ENCODE results near the gene OSGIN1.

Gene OSGIN1

GRCh38 chr16:83980794-83981193, 27.8 kb downstream of the OSGIN1 start:
- H3K4me3 ChIP-seq (replicated peaks; ENCODE audit: insufficient read depth, low read length): no peak overlapping the region
- no peak for DNase-seq (ENCODE audit: low read depth in 1 of 2, low spot score in 1 of 2)
- no peak for TF ChIP-seq GABPA (IDR thresholded peaks at IDR 0.05; ENCODE audit: low read depth)

GRCh38 chr16:83981799-83982198, 28.8 kb downstream of the OSGIN1 start:
- Histone ChIP-seq H3K4me3 (replicated peaks; ENCODE audit: insufficient read depth, low read length) (no peak overlapping the region), H3K27ac (replicated peaks) (no peak overlapping the region), H3K27me3 (ENCODE audit: insufficient read depth, poor library complexity, severe bottlenecking) (peaks cover 3% of the 10 kb centered on the region)
- TF ChIP-seq REST (IDR thresholded peaks at IDR 0.05; ENCODE audit: insufficient replicate concordance, low read depth): no peak
- no peak for TF ChIP-seq SPI1 (IDR thresholded peaks at IDR 0.05; ENCODE audit: borderline replicate concordance, low read depth)
- no peak for TF ChIP-seq GABPA (IDR thresholded peaks at IDR 0.05; ENCODE audit: low read depth)
- no peak for TF ChIP-seq CTCF (IDR thresholded peaks at IDR 0.05; ENCODE audit: insufficient read depth, low read length)
- no peak for TF ChIP-seq POLR2AphosphoS5 (IDR thresholded peaks at IDR 0.05; ENCODE audit: low read depth)
- no peak for DNase-seq (ENCODE audit: low read depth in 1 of 2, low spot score in 1 of 2)

More at GRCh38 chr16:83980794-83981193, 27.8 kb downstream of the OSGIN1 start:
- Histone ChIP-seq H3K27ac (replicated peaks) (no peak overlapping the region), H3K27me3 (ENCODE audit: insufficient read depth, poor library complexity, severe bottlenecking) (no peaks in the 10 kb centered on the region)

- TF ChIP-seq GABPA (IDR thresholded peaks at IDR 0.05; ENCODE audit: low read depth) (no peak), SPI1 (IDR thresholded peaks at IDR 0.05; ENCODE audit: borderline replicate concordance, low read depth) (no peak), REST (IDR thresholded peaks at IDR 0.05; ENCODE audit: insufficient replicate concordance, low read depth) (no peak), POLR2AphosphoS5 (IDR thresholded peaks at IDR 0.05; ENCODE audit: low read depth) (no peak), CTCF (IDR thresholded peaks at IDR 0.05; ENCODE audit: insufficient read depth, low read length) (no peak)
- Histone ChIP-seq H3K27ac (replicated peaks) (no peak overlapping the region), H3K27me3 (ENCODE audit: insufficient read depth, poor library complexity, severe bottlenecking) (peaks cover 3% of the 10 kb centered on the region), H3K4me3 (replicated peaks; ENCODE audit: insufficient read depth, low read length) (no peak overlapping the region)
- DNase-seq (ENCODE audit: low read depth in 1 of 2, low spot score in 1 of 2): no peak
Observed at GRCh38 chr16:83983491-83983890, 30.5 kb downstream of the OSGIN1 start.

GRCh38 chr16:83989300-83989699, 36.3 kb downstream of the OSGIN1 start:
- no peak for DNase-seq (ENCODE audit: low read depth in 1 of 2, low spot score in 1 of 2)
- TF ChIP-seq REST (IDR thresholded peaks at IDR 0.05; ENCODE audit: insufficient replicate concordance, low read depth) (no peak), CTCF (IDR thresholded peaks at IDR 0.05; ENCODE audit: insufficient read depth, low read length) (no peak), SPI1 (IDR thresholded peaks at IDR 0.05; ENCODE audit: borderline replicate concordance, low read depth) (no peak), GABPA (IDR thresholded peaks at IDR 0.05; ENCODE audit: low read depth) (no peak), POLR2AphosphoS5 (IDR thresholded peaks at IDR 0.05; ENCODE audit: low read depth) (no peak)
- no peak overlapping the region for H3K27ac ChIP-seq (replicated peaks)
- H3K4me3 ChIP-seq (replicated peaks; ENCODE audit: insufficient read depth, low read length): no peak overlapping the region
- H3K27me3 ChIP-seq (ENCODE audit: insufficient read depth, poor library complexity, severe bottlenecking): peaks cover 3% of the 10 kb centered on the region
